Measurements from ENCODE around the gene CES3. TPM values are rescaled to one million over a fixed set of nuclear protein-coding genes. Genes with fewer than 3 reads are reported as not detected.
"Not testable (repeated sequence)": the region's sequence is repeated elsewhere in the genome, so short reads cannot be mapped to it uniquely, and the experiment has no call there.

Gene CES3
- total RNA-seq, 5 donors from 2014 or later (not counting 1 experiment from before 2014, with no cell fraction given) = 0.10 to 0.88 (median 0.58) TPM

GRCh38 chr16:66942981-66943380 is 18.1 kb upstream of the CES3 start:
- Mint-ChIP-seq H3K36me3 (peaks cover 24% of the 10 kb centered on the region), H3K9me3 (no peaks in the 10 kb centered on the region), H3K27ac (no peak overlapping the region), H3K27me3 (no peaks in the 10 kb centered on the region), H3K4me1 (peaks cover 9 to 12% (median 11%) of the 10 kb centered on the region in 3 donors), H3K4me3 (no peak overlapping the region)
- CTCF ChIA-PET = interaction anchor here in 1 of 2 donors (0.6 kb wide), 1 partner anchor 111 kb away, joined by 5 read pairs; no protein-coding TSS in a partner anchor
- H3K4me3 ChIP-seq (ENCODE audit: control insufficient read depth in 1 of 2, extremely low read depth in 1 of 2, low read length in 1 of 2) = no peak overlapping the region
- POLR2A ChIA-PET = interaction anchor here in 1 of 2 donors (0.6 kb wide), 1 partner anchor 130 kb away, joined by 7 read pairs; no protein-coding TSS in a partner anchor
- 96% methylated on average over 5 of the region's 5 CpGs for WGBS (ENCODE audit: insufficient coverage)
- H3K27ac ChIP-seq (ENCODE audit: low read length) = no peak overlapping the region
- H3K36me3 ChIP-seq (ENCODE audit: control insufficient read depth in 2 of 2, extremely low read depth in 1 of 2, insufficient read depth in 1 of 2, low read length in 1 of 2) = peaks cover 13 to 54% of the 10 kb centered on the region in 2 donors
- peaks cover 5 to 14% of the 10 kb centered on the region in 2 experiments for H3K4me1 ChIP-seq (ENCODE audit: control insufficient read depth in 1 of 2, extremely low read depth in 1 of 2, insufficient read depth in 2 of 2, low read length in 2 of 2)
- no peak for ATAC-seq (replicated peaks in 1 of 4)
- H3K27me3 ChIP-seq (replicated peaks in 1 of 2; ENCODE audit: control insufficient read depth in 2 of 2, extremely low read depth in 1 of 2, insufficient read depth in 2 of 2, low read length in 1 of 2) = peaks cover 0 to under 1% of the 10 kb centered on the region in 2 experiments
- no peaks in the 10 kb centered on the region for H3K9me3 ChIP-seq
- DNase-seq = no peak

- Histone ChIP-seq H3K36me3 (ENCODE audit: control insufficient read depth in 2 of 2, extremely low read depth in 1 of 2, insufficient read depth in 1 of 2, low read length in 1 of 2) (peaks cover 13 to 49% of the 10 kb centered on the region in 2 donors), H3K4me3 (ENCODE audit: control insufficient read depth in 1 of 2, extremely low read depth in 1 of 2, low read length in 1 of 2) (no peak overlapping the region), H3K9me3 (no peaks in the 10 kb centered on the region), H3K4me1 (ENCODE audit: control insufficient read depth in 1 of 2, extremely low read depth in 1 of 2, insufficient read depth in 2 of 2, low read length in 2 of 2) (peaks cover 5 to 15% of the 10 kb centered on the region in 2 experiments), H3K27ac (ENCODE audit: low read length) (no peak overlapping the region), H3K27me3 (replicated peaks in 1 of 2; ENCODE audit: control insufficient read depth in 2 of 2, extremely low read depth in 1 of 2, insufficient read depth in 2 of 2, low read length in 1 of 2) (peaks cover 0 to 6% of the 10 kb centered on the region in 2 experiments)
- peaks cover 14 to 18% (median 16%) of the 10 kb centered on the region in 3 donors for H3K4me1 Mint-ChIP-seq
- no peak overlapping the region for H3K27ac Mint-ChIP-seq
- no peak for ATAC-seq (replicated peaks in 1 of 4)
- peaks cover 5 to 6% of the 10 kb centered on the region in 2 donors for H3K27me3 Mint-ChIP-seq
- WGBS (ENCODE audit: insufficient coverage) = 96% methylated on average over 11 of the region's 15 CpGs
- H3K4me3 Mint-ChIP-seq = no peak overlapping the region
- DNase-seq = no peak
- H3K36me3 Mint-ChIP-seq = peaks cover 24% of the 10 kb centered on the region
- CTCF ChIA-PET = interaction anchor here (0.6 to 1.1 kb wide), 3 partner anchors 15 to 226 kb away, joined by 3 to 4 read pairs (median 3); no protein-coding TSS in a partner anchor
- H3K9me3 Mint-ChIP-seq = no peaks in the 10 kb centered on the region
- POLR2A ChIA-PET = interaction anchor here (0.5 to 0.6 kb wide), 2 partner anchors 61 to 129 kb away, joined by 3 to 7 read pairs; no protein-coding TSS in a partner anchor
These were observed 17.5 kb upstream of the CES3 start for GRCh38 chr16:66943426-66944053.

- Histone ChIP-seq H3K4me3 (ENCODE audit: control insufficient read depth in 1 of 2, extremely low read depth in 1 of 2, low read length in 1 of 2) (no peak overlapping the region), H3K9me3 (no peaks in the 10 kb centered on the region), H3K4me1 (ENCODE audit: control insufficient read depth in 1 of 2, extremely low read depth in 1 of 2, insufficient read depth in 2 of 2, low read length in 2 of 2) (peaks cover 5 to 21% of the 10 kb centered on the region in 2 experiments), H3K27me3 (replicated peaks in 1 of 2; ENCODE audit: control insufficient read depth in 2 of 2, extremely low read depth in 1 of 2, insufficient read depth in 2 of 2, low read length in 1 of 2) (peaks cover 0 to 11% of the 10 kb centered on the region in 2 experiments), H3K27ac (ENCODE audit: low read length) (no peak overlapping the region), H3K36me3 (ENCODE audit: control insufficient read depth in 2 of 2, extremely low read depth in 1 of 2, insufficient read depth in 1 of 2, low read length in 1 of 2) (peaks cover 13 to 44% of the 10 kb centered on the region in 2 donors)
- ChIA-PET CTCF (interaction anchor here (0.6 to 1.1 kb wide), 6 partner anchors 13 to 258 kb away, joined by 3 to 5 read pairs (median 3); no protein-coding TSS in a partner anchor), POLR2A (interaction anchor here (0.5 to 0.6 kb wide), 3 partner anchors 49 to 239 kb away, joined by 3 to 4 read pairs (median 3); no protein-coding TSS in a partner anchor)
- Mint-ChIP-seq H3K36me3 (peaks cover 24% of the 10 kb centered on the region), H3K27ac (no peak overlapping the region), H3K27me3 (peaks cover 6 to 11% of the 10 kb centered on the region in 2 donors), H3K4me1 (peaks cover 17 to 23% (median 18%) of the 10 kb centered on the region in 3 donors), H3K9me3 (no peaks in the 10 kb centered on the region), H3K4me3 (no peak overlapping the region)
- DNase-seq = no peak
- no peak for ATAC-seq (replicated peaks in 1 of 4)
- WGBS (ENCODE audit: insufficient coverage) = no CpG with 5 or more reads among the region's 5 CpGs
These were observed 17.0 kb upstream of the CES3 start for GRCh38 chr16:66944054-66944441.

- ATAC-seq (replicated peaks in 1 of 4); POLR2A ChIA-PET; H3K27ac Mint-ChIP-seq; H3K4me3 Mint-ChIP-seq; H3K4me3 ChIP-seq (ENCODE audit: control insufficient read depth in 1 of 2, extremely low read depth in 1 of 2, low read length in 1 of 2); H3K27ac ChIP-seq (ENCODE audit: low read length); CTCF ChIA-PET; H3K9me3 ChIP-seq; H3K9me3 Mint-ChIP-seq; DNase-seq: not testable (repeated sequence)
- WGBS (ENCODE audit: insufficient coverage) = 100% methylated on average over 4 of the region's 9 CpGs
- H3K36me3 ChIP-seq (ENCODE audit: control insufficient read depth in 2 of 2, extremely low read depth in 1 of 2, insufficient read depth in 1 of 2, low read length in 1 of 2) = peaks cover 13 to 35% of the 10 kb centered on the region in 2 donors
- H3K4me1 ChIP-seq (ENCODE audit: control insufficient read depth in 1 of 2, extremely low read depth in 1 of 2, insufficient read depth in 2 of 2, low read length in 2 of 2) = peaks cover 5 to 23% of the 10 kb centered on the region in 2 experiments
- Mint-ChIP-seq H3K4me1 (peaks cover 17 to 25% (median 18%) of the 10 kb centered on the region in 3 donors), H3K36me3 (peaks cover 24% of the 10 kb centered on the region), H3K27me3 (peaks cover 10 to 20% of the 10 kb centered on the region in 2 donors)
- H3K27me3 ChIP-seq (replicated peaks in 1 of 2; ENCODE audit: control insufficient read depth in 2 of 2, extremely low read depth in 1 of 2, insufficient read depth in 2 of 2, low read length in 1 of 2) = peaks cover 0 to 20% of the 10 kb centered on the region in 2 experiments
These were observed 16.1 kb upstream of the CES3 start for GRCh38 chr16:66944971-66945370.

- ChIA-PET POLR2A (no interaction called here), CTCF (no interaction called here)
These were observed 15.1 kb upstream of the CES3 start for GRCh38 chr16:66945939-66946338.

GRCh38 chr16:66946541-66946940 is 14.5 kb upstream of the CES3 start:
- H3K27ac Mint-ChIP-seq = no peak overlapping the region
- H3K4me3 ChIP-seq (ENCODE audit: control insufficient read depth in 1 of 2, extremely low read depth in 1 of 2, low read length in 1 of 2) = no peak overlapping the region
- POLR2A ChIA-PET = no interaction called here
- peaks cover 6 to 28% of the 10 kb centered on the region in 2 experiments for H3K27me3 ChIP-seq (replicated peaks in 1 of 2; ENCODE audit: control insufficient read depth in 2 of 2, extremely low read depth in 1 of 2, insufficient read depth in 2 of 2, low read length in 1 of 2)
- peaks cover 0 to 3% (median 0%) of the 10 kb centered on the region in 3 donors for H3K9me3 Mint-ChIP-seq
- peaks cover 21 to 29% of the 10 kb centered on the region in 2 donors for H3K27me3 Mint-ChIP-seq
- H3K4me1 Mint-ChIP-seq = peaks cover 17 to 25% (median 18%) of the 10 kb centered on the region in 3 donors
- peaks cover 20% of the 10 kb centered on the region for H3K36me3 Mint-ChIP-seq
- H3K9me3 ChIP-seq = no peaks in the 10 kb centered on the region
- H3K4me1 ChIP-seq (ENCODE audit: control insufficient read depth in 1 of 2, extremely low read depth in 1 of 2, insufficient read depth in 2 of 2, low read length in 2 of 2) = peaks cover 5 to 23% of the 10 kb centered on the region in 2 experiments
- no peak overlapping the region for H3K27ac ChIP-seq (ENCODE audit: low read length)
- ATAC-seq (replicated peaks in 1 of 4) = no peak
- CTCF ChIA-PET = no interaction called here
- 78% methylated on average over 7 of the region's 7 CpGs for WGBS (ENCODE audit: insufficient coverage)
- H3K4me3 Mint-ChIP-seq = no peak overlapping the region
- H3K36me3 ChIP-seq (ENCODE audit: control insufficient read depth in 2 of 2, extremely low read depth in 1 of 2, insufficient read depth in 1 of 2, low read length in 1 of 2) = peaks cover 2 to 21% of the 10 kb centered on the region in 2 donors
- no peak for DNase-seq

More at GRCh38 chr16:66945939-66946338, 15.1 kb upstream of the CES3 start:
- Mint-ChIP-seq H3K9me3 (no peaks in the 10 kb centered on the region), H3K27me3 (peaks cover 15 to 25% of the 10 kb centered on the region in 2 donors), H3K36me3 (peaks cover 23% of the 10 kb centered on the region), H3K4me3 (no peak overlapping the region), H3K4me1 (peaks cover 17 to 25% (median 18%) of the 10 kb centered on the region in 3 donors), H3K27ac (no peak overlapping the region)
- Histone ChIP-seq H3K36me3 (ENCODE audit: control insufficient read depth in 2 of 2, extremely low read depth in 1 of 2, insufficient read depth in 1 of 2, low read length in 1 of 2) (peaks cover 8 to 27% of the 10 kb centered on the region in 2 donors), H3K27ac (ENCODE audit: low read length) (no peak overlapping the region), H3K27me3 (replicated peaks in 1 of 2; ENCODE audit: control insufficient read depth in 2 of 2, extremely low read depth in 1 of 2, insufficient read depth in 2 of 2, low read length in 1 of 2) (peaks cover under 1 to 27% of the 10 kb centered on the region in 2 experiments), H3K4me3 (ENCODE audit: control insufficient read depth in 1 of 2, extremely low read depth in 1 of 2, low read length in 1 of 2) (no peak overlapping the region), H3K4me1 (ENCODE audit: control insufficient read depth in 1 of 2, extremely low read depth in 1 of 2, insufficient read depth in 2 of 2, low read length in 2 of 2) (peaks cover 5 to 23% of the 10 kb centered on the region in 2 experiments), H3K9me3 (no peaks in the 10 kb centered on the region)
- ATAC-seq (replicated peaks in 1 of 4) (no peak), DNase-seq (no peak)
- 78% methylated on average over 2 of the region's 4 CpGs for WGBS (ENCODE audit: insufficient coverage)
